Measurements from ENCODE around the gene FCHSD2.

Gene FCHSD2

GRCh38 chr11:73142128-73142377, at the start of gene FCHSD2:
FCHSD2 (minus strand) TSS chr11:73142318; CDS start chr11:73141877, 441 bp downstream.
- DNase-seq (ENCODE audit: low read depth, low spot score): no peak

DNA sequence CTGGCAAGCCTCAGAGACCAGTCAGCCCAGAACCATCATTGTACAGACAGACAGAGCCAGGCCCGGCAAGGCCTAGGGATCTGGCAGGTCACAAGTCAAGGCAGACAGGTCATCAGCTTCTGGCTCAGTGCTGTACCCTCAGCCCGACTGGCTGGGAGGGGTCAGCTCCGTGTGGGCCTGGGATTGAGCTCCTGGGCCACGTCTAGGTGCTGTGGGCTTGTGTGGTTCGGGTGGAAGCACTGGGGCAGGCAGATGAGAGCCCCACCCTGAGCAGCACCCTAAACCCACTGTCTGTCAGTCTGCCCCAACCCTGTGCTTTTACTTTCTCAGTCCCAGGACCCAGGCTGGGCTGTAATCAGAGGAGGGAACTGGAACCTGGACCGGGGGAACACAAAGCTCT, 49.0 kb upstream of the FCHSD2 start:
- DNase-seq (ENCODE audit: low read depth, low spot score): no peak

DNA sequence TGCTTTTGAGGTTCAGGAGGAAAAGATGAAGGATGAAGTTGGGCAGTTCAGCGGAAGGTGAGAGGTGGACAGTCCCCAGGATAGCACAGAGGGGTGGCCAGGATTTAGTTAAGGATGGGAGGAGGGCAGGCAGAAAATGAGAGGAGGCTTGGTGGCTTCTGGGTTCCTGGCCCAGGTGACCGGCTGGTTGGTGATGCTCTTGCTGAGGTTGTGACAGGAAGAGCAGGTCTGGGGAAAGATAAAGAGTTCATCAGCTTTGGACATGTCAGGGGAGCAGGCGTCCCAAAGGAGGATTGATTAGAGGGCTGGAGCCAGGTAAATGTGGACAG, 48.4 kb upstream of the FCHSD2 start:
- DNase-seq (ENCODE audit: low read depth, low spot score): no peak

DNA sequence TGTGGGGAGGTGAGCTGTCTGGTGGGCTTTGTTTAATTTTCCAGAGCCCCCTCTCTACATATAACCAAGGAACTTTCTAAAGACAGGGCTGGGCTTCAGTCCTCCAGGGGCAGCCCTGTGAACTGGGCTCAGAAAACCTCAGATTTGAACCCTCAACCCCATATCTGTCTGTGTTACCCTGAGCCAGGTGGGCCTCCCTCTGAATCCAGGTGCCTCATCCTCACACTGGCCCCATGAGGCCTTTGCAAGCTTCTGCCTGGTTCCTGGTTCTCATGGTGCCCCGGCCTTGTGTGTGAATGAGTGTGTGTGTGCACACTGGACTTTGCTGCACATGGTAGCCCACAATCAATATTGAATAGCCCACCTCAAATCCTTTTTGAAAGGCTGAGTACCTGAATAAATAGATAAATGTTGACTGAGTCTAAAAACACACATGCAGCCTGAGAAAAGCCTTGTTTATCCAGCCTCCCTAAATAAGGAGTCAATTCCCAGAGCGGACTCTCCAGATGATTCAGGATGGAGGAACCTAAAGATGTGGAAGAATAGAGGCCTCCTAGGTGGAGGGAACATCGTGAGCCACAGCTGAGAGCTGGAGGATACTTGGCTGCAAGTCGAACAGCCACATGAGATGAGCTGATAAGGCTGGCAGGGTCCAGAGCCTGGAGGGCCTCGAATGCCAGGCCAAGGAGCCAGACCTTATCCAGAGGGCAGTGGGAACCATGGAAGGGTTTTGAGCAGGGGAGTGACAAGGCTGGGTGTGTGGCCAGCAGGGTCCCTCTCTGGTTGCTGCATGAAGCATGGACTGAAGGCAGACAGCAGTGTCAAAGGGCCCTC, 47.8 kb upstream of the FCHSD2 start:
- DNase-seq (ENCODE audit: low read depth, low spot score): no peak

DNA sequence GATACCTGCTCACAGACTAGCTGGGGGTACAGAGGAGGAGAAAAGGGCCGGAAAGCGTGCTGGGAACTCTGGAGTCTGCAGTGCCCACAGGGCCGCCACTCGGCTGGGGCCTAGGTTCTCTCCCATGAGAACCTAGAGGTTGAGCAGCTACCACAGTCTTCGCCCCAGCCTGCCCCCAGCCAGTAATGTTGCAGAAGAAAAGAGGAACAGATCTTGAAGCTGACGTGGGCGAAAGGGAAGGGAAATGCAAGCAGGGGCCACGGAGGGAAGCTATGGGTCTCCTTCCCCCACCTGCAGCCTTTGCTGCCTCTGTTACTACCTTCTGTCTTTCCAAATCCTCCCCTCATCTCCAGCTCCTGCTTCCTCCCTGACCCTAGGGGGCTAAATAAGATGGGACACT, 47.2 kb upstream of the FCHSD2 start:
- DNase-seq (ENCODE audit: low read depth, low spot score): no peak

GRCh38 chr11:73188301-73188700, 46.2 kb upstream of the FCHSD2 start:
- no peak for DNase-seq (ENCODE audit: low read depth, low spot score)

DNA sequence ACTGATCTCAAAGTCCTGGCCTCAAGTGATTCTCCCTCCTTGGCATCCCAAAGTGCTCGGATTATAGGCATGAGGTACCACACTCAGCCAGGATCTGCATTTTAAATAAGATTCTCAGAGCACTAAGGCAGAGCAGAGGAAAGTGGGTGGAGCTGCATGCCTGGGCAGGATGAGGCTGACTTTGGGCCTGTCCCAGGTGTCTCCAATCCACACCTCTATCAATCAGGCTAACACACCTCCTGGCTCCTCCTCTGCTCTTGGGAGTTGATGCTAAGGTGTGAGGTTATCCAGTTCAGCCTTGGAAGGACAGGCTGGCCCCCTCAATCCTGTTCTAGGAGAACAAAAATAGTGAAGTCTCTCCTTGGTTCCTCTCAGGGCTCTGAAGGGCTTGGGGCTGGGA, 45.7 kb upstream of the FCHSD2 start:
- DNase-seq (ENCODE audit: low read depth, low spot score): no peak

DNA sequence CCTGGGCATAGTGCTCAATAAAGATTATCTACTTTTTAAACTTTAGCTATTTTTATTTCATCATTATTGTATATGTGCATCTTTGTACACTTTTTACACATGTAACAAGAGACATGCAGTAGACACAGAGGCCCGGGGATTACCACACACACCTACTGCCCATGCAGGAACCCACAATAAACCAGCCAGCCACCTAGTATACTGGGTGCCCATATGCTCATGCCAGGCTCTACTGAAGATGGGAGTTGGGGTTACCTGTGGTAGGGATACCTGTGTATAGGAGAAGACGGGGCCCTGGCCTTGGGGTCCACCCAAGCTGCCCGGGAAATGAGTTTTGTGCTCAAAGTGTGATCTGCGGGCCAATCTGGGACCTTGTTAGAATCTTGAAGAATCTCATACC, 44.8 kb upstream of the FCHSD2 start:
- no peak for DNase-seq (ENCODE audit: low read depth, low spot score)

DNA sequence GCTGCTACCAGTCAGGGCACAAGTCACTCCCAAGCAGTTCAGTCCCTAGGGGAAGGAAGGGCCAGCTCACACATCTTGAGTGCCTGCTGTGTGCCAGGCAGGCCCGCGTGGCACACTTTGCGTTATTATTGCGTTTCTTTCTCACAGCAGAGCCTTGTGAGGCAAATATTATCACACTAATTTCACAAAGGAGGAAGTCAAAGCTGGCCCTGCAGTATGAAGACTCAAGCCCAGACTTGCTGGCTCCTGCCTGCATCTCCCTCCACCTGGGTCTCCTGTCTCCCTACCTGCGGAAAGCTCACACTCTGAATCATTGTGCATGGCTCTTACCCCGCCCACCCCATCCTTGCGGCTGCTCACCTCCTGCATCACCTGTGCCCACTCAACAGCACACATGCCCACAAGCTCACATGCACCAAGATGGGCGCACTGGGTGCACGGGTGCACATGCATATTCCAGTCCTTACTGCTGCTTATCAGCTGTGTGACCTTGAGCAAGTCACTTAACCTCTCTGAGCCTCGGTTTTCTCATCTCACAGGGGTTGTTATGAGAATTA, 44.3 kb upstream of the FCHSD2 start:
- no peak for DNase-seq (ENCODE audit: low read depth, low spot score)

GRCh38 chr11:73185680-73186293, 43.7 kb upstream of the FCHSD2 start:
- DNase-seq (ENCODE audit: low read depth, low spot score): no peak

DNA sequence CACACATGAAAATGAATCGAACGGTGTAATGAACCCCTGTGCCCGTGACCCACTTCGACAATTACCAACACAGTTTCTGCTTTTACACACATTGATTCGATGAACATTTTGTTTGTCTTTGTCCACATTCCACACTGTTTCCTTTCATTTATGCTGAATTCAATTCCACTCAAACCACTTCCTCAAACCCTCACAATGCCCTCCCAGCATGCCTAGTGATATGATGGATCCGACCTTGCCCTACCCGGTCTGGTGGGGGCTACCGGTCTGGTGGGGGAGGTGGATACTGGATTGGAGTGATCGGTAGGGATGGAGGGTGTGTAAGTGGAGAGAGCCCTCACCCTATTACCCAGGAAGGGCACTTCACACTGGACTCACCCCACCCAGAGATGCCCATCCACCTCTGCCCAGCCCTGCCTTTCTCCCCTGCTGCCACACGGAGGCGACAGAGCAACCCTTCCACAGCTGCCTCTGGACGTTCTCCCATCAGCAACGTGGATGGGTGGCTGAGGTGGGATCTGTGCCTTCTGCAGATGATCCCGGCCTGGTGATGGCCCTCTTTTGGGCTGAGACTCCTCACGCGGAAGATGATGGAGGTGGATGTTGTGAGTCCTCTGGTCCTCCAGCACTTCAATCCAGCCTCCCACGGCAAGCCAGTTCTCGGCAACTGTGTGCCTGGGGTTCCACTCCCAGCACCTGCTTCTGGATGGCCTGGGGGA, 43.0 kb upstream of the FCHSD2 start:
- no peak for DNase-seq (ENCODE audit: low read depth, low spot score)

DNA sequence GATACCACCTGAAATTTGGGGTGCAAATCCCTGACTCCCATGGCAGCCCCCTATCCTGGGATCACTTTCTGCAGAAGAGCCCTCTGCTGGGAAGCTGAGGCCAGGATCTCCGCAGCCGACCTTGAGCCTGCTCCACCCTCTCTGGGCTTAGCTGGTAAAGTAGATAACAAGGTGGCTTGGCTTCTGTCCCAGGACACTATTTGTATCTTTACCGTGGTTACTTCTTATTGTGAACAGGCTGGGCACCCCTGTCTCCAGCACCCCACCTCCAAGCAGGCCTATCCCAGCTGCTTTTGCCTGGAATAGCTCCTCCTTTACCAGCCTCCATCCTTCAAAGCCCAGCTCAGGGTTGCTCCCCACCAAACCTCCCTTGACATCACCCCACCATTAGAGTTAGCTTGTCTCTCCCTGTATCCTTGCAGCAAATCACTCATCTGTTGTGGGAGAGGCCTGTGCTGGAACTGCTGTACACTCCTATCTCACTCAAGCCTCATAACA, 40.8 kb upstream of the FCHSD2 start:
- no peak for DNase-seq (ENCODE audit: low read depth, low spot score)

DNA sequence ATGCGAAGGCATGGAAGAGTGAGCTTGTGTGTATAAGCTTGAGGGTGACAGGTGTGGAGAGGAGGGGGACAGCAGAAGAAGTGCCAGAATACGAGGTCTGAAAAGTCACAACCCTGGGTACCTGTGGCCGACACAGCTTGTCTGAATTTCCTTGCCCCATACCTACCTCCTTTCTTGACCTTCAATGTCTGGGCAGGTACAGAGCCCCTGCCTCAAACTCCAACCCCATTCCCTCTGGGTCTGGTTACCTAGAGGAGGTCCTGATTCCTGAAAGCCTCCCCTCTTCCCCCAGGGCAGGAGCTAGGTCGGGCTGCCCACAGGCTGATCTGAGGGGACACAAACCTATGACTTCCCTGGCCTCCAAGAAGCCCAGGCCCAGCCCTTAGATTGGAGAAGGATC, 36.6 kb upstream of the FCHSD2 start:
- DNase-seq (ENCODE audit: low read depth, low spot score): no peak

DNA sequence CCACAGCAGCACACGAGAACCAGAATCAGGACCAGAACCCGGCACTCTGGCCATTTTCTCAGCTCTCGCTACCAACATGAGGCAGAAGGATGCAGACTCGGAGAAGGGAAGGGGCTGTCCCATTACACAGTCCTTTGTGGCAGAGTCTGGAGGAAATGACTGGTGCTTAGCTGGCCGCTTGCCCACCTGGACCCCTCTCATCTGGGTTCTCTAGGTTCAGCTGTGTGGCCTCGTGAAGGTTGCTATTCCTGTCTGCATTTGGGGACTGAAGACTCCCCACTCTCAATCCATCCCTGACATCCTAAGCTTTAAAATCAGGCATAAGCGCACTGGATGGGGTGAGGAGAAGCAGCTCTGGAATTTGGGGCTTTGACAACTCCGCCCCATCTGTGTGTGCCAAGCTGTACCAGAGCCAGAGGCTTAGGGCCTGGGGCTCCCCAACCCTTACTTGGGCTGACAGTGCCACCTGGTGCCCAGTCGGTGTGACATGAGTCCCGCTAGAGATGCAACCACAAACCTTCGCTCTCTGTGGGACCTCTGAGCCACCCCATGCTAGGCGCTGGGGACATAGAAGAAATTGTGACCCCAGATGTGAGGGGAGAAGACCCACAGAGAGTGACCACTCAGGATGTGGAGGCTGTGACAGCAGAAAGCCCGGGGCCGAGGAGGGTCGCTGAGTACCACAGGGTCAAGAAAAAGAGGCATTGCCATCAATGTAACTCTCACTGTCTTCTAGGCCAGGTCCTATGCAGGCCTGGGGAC, 35.8 kb upstream of the FCHSD2 start:
- no peak for DNase-seq (ENCODE audit: low read depth, low spot score)

DNA sequence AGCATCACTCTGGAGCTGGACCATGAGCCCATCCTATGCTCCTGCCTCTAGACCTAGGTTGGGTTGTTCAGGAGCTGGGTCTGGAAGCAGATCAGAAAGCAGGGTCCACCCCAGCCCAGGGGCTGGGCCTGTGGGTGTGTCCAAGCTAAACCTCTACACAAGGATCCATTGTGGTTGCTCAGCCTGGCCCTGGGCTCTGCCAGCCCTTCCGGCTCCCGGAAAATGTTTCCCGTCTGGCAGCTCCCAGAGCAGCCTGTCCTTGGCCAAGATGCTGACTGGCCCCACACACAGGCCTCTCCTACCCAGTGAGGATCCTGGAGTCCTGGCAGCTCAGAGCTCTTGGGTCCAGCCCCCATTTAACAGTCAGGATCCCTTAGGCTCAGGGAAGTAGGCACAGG, 35.3 kb upstream of the FCHSD2 start:
- no peak for DNase-seq (ENCODE audit: low read depth, low spot score)

GRCh38 chr11:73176874-73177155, 34.7 kb upstream of the FCHSD2 start:
- DNase-seq (ENCODE audit: low read depth, low spot score): no peak

GRCh38 chr11:73176145-73176873, 34.2 kb upstream of the FCHSD2 start:
- no peak for DNase-seq (ENCODE audit: low read depth, low spot score)

GRCh38 chr11:73175551-73176144, 33.5 kb upstream of the FCHSD2 start:
- DNase-seq (ENCODE audit: low read depth, low spot score): no peak

DNA sequence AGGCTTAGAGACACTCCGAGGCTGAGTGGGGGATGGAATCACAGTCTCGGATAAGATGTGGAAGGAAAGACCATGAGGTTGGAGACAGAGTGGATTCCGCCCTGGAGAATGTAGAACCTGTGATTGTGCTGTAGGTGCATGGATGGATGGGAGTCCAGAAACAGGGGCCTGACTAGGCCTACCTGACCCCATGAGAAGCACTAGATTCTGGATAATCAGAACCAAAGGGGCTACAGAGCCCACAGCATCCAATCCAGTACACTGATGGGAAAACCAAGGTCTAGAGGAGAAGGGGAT, 32.3 kb upstream of the FCHSD2 start:
- DNase-seq (ENCODE audit: low read depth, low spot score): no peak

DNA sequence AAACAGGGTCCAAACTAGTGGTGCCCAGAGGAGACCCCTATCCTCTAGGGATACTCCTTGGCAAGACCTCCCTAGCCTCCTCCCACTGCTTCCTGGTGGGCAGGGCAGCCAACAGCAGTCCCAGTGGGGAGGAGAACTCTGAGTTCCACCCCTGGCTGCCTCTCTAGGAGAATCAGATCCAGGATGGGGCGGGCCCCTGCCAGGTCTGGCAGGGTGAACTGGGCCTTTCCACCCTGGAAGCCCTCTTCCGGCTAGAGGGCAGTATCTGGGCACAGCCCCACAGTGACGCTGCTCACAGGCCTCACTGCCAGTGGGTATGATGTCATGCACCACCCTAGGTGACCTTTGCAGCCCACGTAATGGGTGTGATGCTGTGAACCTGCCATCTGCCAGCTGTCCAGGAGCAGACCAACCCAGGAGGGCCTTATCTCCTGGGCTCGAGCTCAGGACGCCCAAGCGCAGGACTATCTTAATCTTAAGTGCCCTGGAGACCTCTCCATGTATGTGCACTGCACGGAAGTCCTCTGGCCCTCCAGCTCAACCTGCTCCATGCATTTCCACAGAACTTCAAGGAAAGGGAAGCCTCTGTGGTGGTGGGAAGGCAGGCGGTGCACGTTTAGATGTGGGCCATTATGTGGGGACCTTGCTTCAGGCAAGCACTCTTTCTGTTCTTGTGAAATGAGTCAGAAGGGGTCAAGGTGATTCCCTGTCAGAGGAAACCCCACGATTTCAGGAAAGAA, 31.8 kb upstream of the FCHSD2 start:
- no peak for DNase-seq (ENCODE audit: low read depth, low spot score)
